ENCODE results near the gene ATP12A.

The ATP12A gene

GRCh38 chr13:24662195-24663088 is 17.8 kb upstream of the ATP12A start:
- FAIRE-seq (no peak), DNase-seq (ENCODE audit: low spot score) (no peak)

- DNase-seq (ENCODE audit: low spot score) (no peak), FAIRE-seq (no peak)
These were observed 17.2 kb upstream of the ATP12A start for GRCh38 chr13:24663089-24663395.

- DNase-seq (ENCODE audit: low spot score), result no peak
- no peak for FAIRE-seq
These were observed 16.6 kb upstream of the ATP12A start for GRCh38 chr13:24663586-24663985.

- no peak for FAIRE-seq
These were observed 15.3 kb upstream of the ATP12A start for GRCh38 chr13:24664726-24665409.

GRCh38 chr13:24668511-24668910 is 11.7 kb upstream of the ATP12A start:
- no peak for FAIRE-seq
- no peak for DNase-seq (ENCODE audit: low spot score)

More at GRCh38 chr13:24664726-24665409, 15.3 kb upstream of the ATP12A start:
- peak; percentile 15 for DNase-seq (ENCODE audit: low spot score)

- DNase-seq (ENCODE audit: low spot score) (peak; percentile 17), FAIRE-seq (no peak)
These were observed 11.1 kb upstream of the ATP12A start for GRCh38 chr13:24668955-24669582.

- DNase-seq (ENCODE audit: low spot score), result no peak
- no peak for FAIRE-seq
These were observed 10.0 kb upstream of the ATP12A start for GRCh38 chr13:24670174-24670573.

GRCh38 chr13:24670961-24671381 is 9.2 kb upstream of the ATP12A start:
- FAIRE-seq (no peak), DNase-seq (ENCODE audit: low spot score) (peak; percentile 65)

- peak; percentile 71 for DNase-seq (ENCODE audit: low spot score)
- FAIRE-seq, result no peak
These were observed 8.7 kb upstream of the ATP12A start for GRCh38 chr13:24671386-24672113.

- no peak for FAIRE-seq
These were observed 7.8 kb upstream of the ATP12A start for GRCh38 chr13:24672141-24673132.

GRCh38 chr13:24675806-24676570 is 4.2 kb upstream of the ATP12A start:
- DNase-seq (ENCODE audit: low spot score) (no peak), FAIRE-seq (no peak)

More at GRCh38 chr13:24672141-24673132, 7.8 kb upstream of the ATP12A start:
- DNase-seq (ENCODE audit: low spot score), result no peak

- DNase-seq (ENCODE audit: low spot score) (no peak), FAIRE-seq (no peak)
These were observed 2.1 kb upstream of the ATP12A start for GRCh38 chr13:24678151-24678550.

GRCh38 chr13:24679686-24680085 is 522 bp upstream of the ATP12A start:
- FAIRE-seq (no peak), DNase-seq (ENCODE audit: low spot score) (no peak)

- no peak for FAIRE-seq
- no peak for DNase-seq (ENCODE audit: low spot score)
These were observed 855 bp downstream of the ATP12A start for GRCh38 chr13:24680921-24681604.

GRCh38 chr13:24681930-24682329 is 1.7 kb downstream of the ATP12A start:
- FAIRE-seq (peak; percentile 100), DNase-seq (ENCODE audit: low spot score) (no peak)

GRCh38 chr13:24682353-24682752 is 2.1 kb downstream of the ATP12A start:
- FAIRE-seq, result no peak
- DNase-seq (ENCODE audit: low spot score), result no peak

GRCh38 chr13:24683351-24683750 is 3.1 kb downstream of the ATP12A start:
- DNase-seq (ENCODE audit: low spot score) (no peak), FAIRE-seq (no peak)

- DNase-seq (ENCODE audit: low spot score) (peak; percentile 75), FAIRE-seq (no peak)
These were observed 3.8 kb downstream of the ATP12A start for GRCh38 chr13:24683838-24684599.
